Activated gamma-delta T cell (primary cell): ENCODE measurements around the gene ASRGL1.

ENCODE experiments used
- DNase-seq: peaks from one replicate; lab custom pipeline; 2025; lab: John Stamatoyannopoulos, UW

Gene ASRGL1

GRCh38 chr11:62393061-62393611, 55.9 kb downstream of the ASRGL1 start:
- DNase-seq, result no peak

- DNase-seq, result no peak
These were observed 56.5 kb downstream of the ASRGL1 start for GRCh38 chr11:62393735-62394134.

DNA sequence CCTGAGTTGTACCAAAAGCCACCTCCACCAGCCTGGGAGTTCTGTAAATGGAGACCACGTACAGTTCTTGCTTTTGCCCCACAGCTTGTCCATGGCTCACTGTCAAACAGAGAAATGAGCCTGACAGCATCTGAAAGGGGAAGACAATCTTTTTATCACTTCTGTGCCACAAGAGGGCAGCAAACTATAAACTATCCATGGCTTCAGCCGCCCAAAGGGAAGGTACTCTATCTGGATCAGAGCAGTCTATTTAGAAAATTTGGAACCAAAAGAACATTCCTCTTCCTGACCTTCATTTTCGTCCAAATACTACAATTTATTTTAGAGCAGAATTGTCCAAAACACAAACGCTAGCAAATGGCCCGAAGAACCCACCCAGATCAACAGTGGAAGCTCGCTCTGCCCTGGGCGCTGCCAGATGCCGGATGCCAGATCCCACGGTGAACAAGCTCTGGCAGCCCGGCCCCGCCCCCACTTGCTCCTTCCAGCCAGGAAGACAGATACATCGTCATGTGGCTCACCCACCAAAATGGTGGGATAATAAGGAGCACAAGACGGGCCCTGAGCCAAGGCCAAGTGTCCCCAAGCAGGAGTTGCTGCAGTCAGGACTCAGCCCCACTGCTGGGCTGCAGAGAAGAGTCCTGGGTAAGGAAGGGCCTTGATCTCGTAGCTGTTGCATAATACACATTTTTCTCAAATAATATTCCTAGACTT, 57.7 kb downstream of the ASRGL1 start:
- DNase-seq, result no peak

DNA sequence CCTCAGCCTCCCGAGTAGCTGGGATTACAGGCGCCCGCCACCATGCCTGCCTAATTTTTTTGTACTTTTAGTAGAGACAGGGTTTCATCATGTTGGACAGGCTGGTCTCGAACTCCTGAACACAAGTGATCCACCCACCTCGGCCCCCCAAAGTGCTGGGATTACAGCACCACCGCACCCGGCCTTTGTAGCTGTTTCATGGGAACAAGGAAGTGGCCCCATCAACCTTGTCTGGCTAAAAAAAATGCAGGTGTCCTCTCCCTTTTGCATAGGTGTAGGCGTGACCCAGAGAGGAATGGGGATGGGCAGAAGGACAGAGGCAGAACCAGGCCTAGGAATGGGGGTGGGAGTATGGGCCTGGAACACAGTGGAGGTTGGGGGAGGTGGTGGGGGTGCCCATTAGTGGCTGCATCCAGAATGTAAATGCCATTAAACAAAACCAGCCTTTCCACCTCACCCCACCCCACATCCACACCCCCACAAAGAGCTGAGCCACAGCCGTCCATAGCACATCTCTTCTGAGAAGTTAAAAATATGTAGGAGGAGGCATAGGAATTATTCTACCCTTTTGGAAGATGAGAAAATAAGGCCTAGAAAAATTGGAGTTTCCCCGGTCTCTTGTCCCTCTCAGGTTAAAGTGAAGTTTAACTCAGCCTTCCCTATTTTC, 58.8 kb downstream of the ASRGL1 start:
- no peak for DNase-seq

- no peak for DNase-seq
These were observed 61.1 kb downstream of the ASRGL1 start for GRCh38 chr11:62398011-62398994.

DNA sequence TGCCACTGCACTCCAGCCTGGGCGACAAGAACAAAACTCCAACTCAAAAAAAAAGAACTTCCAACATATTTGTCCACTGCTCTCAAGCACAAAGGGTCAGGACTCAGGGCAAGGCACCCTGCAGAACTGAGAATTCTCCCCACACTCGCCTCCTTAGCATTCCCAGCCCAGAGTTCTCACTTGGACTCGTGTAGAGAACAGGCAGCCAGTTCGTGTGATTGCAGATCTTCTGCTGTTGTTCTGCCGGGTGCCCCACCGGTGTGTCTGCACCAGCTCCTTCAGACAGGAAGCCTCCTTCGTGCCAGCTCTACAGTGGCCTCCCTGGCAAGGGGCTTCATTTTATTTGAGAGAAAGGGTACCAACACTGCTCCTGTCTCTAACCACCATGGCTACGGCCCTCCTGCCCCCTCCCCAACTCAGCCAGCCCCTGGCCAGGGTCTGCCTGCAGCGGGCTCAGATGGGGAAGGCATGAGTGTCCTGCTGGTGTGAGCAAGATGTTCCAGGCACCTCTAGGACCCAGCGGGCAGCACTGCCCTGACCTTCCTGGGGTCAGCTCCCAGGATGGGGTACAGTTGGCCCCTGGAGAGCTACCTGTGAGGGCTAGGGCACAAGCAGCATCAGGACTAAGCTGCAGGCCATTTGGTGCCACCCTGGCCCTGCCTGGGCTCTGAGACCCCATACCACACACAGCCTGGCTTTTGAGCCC, 62.1 kb downstream of the ASRGL1 start:
- DNase-seq, result no peak

DNA sequence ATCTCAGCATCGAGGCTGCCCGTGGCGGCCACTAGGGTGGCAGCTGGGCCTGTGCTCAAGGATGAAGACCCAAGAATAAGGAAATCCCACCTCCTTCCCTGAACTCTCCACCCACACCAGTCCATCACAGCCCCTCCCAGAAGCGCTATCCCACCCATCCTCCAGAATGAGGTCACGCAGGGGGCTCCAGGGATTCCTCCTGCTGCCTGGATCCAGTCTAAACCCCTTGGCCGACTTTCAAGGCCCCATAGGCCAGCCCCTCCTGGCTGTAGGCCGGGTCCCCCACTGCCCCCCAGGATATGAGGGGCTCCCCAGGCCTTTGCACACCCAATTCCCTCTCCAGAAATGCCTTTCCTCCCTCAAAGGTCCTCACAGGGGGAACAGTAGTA, 62.6 kb downstream of the ASRGL1 start:
- no peak for DNase-seq

DNA sequence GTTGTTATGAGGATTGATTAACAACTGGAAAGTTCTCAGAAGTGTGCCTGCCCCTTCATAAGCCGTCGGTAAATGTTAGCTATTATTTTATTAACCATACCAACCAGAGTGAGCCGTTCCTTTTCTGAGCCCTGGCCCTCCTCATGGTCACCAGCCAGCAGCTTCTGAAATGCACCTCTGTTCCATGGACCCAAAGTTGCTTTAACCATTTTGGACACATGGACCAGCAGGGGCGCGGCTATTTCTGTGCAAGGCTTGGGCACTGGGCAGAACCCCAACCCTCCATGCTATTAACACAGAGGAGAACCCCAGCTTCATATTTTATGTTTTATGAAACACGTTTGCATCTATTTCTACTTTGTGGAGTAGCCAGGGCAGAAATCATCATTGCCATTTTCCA, 63.0 kb downstream of the ASRGL1 start:
- no peak for DNase-seq

DNA sequence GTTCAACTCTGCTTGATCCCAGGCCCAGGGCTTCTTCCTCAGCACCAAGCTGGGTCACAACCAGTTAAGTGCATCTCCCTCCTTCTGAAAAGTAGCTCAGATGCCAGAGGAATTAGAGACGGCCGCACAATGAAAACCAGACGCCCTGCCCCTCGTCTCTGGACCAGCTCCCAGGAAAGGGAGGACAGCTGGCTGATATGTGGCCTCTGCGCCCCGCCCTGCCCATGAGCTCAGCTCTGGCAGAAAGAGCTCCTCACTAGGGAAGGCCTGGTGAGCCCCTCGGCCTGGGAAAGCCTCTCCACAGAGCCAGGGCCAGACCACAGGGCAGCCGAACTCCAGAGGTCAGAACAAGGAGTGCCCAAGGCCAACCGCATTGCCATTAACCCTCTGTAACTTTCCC, 63.5 kb downstream of the ASRGL1 start:
- DNase-seq, result no peak

DNA sequence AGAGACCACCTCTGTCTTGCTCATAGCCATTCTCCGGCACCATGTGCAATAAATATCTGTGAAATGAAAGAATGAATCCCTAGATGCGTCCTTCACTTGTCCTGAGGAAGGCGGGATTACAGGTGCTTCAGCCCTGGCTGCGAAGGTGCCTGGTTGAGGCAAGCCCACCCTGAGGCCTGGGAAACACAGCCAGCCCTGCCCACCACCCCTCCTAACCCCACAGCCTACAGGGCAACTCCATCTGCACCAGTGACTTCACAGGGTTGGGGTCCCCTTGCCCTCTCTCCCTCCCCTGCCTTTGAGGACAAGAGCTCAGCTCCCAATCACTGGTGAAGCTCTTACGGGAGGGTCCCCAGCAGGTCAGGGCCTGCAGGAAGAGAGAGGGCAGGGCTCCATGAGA, 64.1 kb downstream of the ASRGL1 start:
- DNase-seq, result no peak

GRCh38 chr11:62401811-62402210, 64.6 kb downstream of the ASRGL1 start:
- DNase-seq, result no peak

DNA sequence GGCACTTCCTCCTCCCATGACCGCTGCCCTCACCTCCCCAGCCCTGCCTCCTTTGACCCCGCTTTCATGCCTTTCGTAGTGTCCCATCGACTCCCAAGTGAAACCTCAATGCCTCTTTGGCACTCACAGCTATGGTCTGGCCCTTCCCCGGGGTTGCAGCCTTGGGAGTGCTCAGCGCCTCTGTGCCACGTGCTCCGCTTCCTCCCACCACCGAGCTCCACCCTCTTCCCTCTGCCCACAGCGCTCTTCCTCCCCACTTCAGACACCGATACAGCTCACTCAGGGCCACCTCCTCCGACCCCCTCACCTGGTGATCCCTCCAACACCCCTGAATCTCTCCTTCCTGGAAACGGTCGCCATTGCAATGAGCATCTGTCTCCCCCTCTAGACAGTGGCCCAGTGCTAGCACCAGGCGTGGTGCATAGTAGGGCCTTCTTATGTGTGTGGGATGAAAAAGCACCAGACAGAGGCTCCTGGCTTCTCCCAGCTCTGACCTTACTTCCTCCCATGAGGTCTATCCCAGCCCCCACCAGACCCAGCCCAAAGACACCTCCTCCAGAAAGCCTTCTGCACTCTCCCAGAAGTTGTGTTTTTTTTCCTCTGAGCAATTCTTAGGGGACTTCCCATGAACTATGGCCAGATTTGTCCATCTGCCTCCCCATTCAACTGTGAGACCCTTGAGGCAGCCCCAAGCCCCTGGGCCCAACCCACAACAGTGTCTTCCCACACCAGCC, 65.1 kb downstream of the ASRGL1 start:
- DNase-seq, result no peak

DNA sequence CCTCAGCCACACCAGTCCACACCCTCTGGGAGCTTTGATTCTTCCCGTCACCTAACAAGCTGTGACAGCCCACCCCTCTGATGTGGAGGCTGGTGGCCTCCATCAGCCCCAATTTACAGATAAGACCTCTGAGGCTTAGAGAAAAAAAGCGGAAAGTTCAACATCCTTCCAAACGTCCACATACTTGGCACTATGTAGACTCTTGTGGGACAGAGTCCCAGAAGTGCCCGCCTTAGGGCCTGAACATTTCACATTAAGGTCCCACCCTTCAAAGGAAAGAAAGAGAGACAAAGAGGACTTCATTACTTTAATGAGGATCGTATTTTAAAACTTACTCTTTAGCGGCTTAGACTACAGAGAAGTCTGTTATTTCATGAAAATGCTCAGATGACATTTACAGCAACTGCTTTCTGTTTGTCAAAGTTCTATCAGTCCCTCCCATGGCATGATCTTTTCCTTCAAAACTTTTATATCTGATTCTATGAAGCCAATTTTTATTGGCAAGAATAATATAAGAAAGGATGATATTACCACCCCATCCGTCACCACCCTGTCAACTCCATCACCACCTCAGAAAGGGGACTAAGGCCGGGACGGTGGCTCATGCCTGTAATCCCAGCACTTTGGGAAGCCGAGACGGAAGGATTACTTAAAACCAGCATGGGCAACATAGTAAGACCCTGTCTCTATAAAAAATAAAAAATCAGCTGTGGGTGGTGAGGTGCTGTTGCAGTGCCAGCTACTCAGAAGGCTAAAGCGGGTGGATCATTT, 65.9 kb downstream of the ASRGL1 start:
- DNase-seq, result no peak

GRCh38 chr11:62404435-62404834, 67.2 kb downstream of the ASRGL1 start:
- DNase-seq, result no peak

GRCh38 chr11:62404901-62405300, 67.7 kb downstream of the ASRGL1 start:
- DNase-seq, result no peak

- DNase-seq, result no peak
These were observed 68.8 kb downstream of the ASRGL1 start for GRCh38 chr11:62406034-62406433.

- DNase-seq, result no peak
These were observed 72.6 kb downstream of the ASRGL1 start for GRCh38 chr11:62409831-62410230.

GRCh38 chr11:62410972-62411371, 73.7 kb downstream of the ASRGL1 start:
- DNase-seq, result no peak

- DNase-seq, result no peak
These were observed 74.3 kb downstream of the ASRGL1 start for GRCh38 chr11:62411524-62411923.

GRCh38 chr11:62413060-62413696, 75.9 kb downstream of the ASRGL1 start:
- DNase-seq, result no peak
